OCI-LY3 (cell line): ENCODE results near the gene XRCC4.

Source experiments
- CTCF ChIP-seq: fragments of 200-600, 300-600 bp; sonication (generic); IDR thresholded peaks from 2 replicates; pipeline ENCODE4 v1.5.1; 2014; ENCODE audit warnings: antibody characterized with exemption, low read length, low read depth
- EZH2phosphoT487 ChIP-seq: fragments of 200-600 bp; shearing (Covaris generic); IDR thresholded peaks from 2 replicates; pipeline ENCODE4 v1.6.1; 2018; ENCODE audit warnings: antibody characterized with exemption, mixed run types, low read depth

- no peak for TF ChIP-seq CTCF
- no peak for TF ChIP-seq EZH2phosphoT487
Measured at GRCh38 chr5:83306572-83307241, 229.4 kb downstream of the XRCC4 start.
